PC-3 (cell line): Measurements from ENCODE around the gene P2RX1.

Experiments used
- EZH2phosphoT487 ChIP-seq: fragments of 300-600 bp; sonication (generic); IDR thresholded peaks from 2 replicates; pipeline ENCODE4 v1.6.1; 2018; ENCODE audit warnings: mild to moderate bottlenecking, antibody characterized with exemption, low read length, borderline replicate concordance
- TF ChIP-seq, protein P1 (sequence below): fragments of 300-600 bp; sonication (generic); conservative IDR thresholded peaks from 2 replicates; pipeline ENCODE4 v1.5.1; 2017; ENCODE audit warnings: antibody characterized with exemption, low read depth, mild to moderate bottlenecking, low read length

DNA sequence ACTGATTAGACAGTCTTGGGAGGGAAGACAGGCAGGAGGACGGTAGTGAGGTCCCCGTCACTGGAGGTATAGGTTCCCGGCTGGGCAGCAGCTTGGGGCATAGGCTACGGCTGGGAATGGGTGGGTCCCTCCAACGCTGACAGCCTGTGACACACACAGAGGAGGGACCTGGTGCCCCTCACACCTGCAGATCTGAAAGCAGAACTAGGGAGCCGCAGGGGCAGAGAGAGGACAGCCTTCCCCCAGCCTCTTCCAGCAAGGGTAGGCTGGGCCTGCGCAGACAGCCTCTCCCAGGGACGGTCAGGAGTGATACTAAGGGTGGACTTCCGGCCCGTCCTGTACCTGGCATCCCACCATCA is 2.0 kb downstream of the P2RX1 start:
- TF ChIP-seq, protein P1, sequence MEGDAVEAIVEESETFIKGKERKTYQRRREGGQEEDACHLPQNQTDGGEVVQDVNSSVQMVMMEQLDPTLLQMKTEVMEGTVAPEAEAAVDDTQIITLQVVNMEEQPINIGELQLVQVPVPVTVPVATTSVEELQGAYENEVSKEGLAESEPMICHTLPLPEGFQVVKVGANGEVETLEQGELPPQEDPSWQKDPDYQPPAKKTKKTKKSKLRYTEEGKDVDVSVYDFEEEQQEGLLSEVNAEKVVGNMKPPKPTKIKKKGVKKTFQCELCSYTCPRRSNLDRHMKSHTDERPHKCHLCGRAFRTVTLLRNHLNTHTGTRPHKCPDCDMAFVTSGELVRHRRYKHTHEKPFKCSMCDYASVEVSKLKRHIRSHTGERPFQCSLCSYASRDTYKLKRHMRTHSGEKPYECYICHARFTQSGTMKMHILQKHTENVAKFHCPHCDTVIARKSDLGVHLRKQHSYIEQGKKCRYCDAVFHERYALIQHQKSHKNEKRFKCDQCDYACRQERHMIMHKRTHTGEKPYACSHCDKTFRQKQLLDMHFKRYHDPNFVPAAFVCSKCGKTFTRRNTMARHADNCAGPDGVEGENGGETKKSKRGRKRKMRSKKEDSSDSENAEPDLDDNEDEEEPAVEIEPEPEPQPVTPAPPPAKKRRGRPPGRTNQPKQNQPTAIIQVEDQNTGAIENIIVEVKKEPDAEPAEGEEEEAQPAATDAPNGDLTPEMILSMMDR, result no peak
- TF ChIP-seq EZH2phosphoT487, result no peak
